Mesothelial cell of epicardium (in vitro differentiated cells): ENCODE data around the gene AHDC1. TPM values are rescaled to one million over a fixed set of nuclear protein-coding genes. Genes with fewer than 3 reads are reported as not detected.

Experiments
- DNase-seq, 2 experiments: peaks; one replicate each; pipeline ENCODE4 v3.0.0; 2021; ENCODE audit warnings: low spot score in 2 of 2; ENCODE audit not compliant: unreplicated experiment in 2 of 2
- H3K27ac Mint-ChIP-seq: 2 replicates; pipeline ENCODE4 v1.8.0; 2021; ENCODE audit warnings: mixed read lengths
- H3K27me3 Mint-ChIP-seq: 2 replicates; pipeline ENCODE4 v1.8.0; 2021; ENCODE audit warnings: low read depth, mixed read lengths
- H3K36me3 Mint-ChIP-seq: 2 replicates; pipeline ENCODE4 v1.8.0; 2021; ENCODE audit warnings: mixed read lengths
- H3K4me1 Mint-ChIP-seq: 2 replicates; pipeline ENCODE4 v1.8.0; 2021; ENCODE audit warnings: mixed read lengths
- H3K4me3 Mint-ChIP-seq: 2 replicates; pipeline ENCODE4 v1.8.0; 2021; ENCODE audit warnings: mild to moderate bottlenecking, moderate library complexity, mixed read lengths
- H3K9me3 Mint-ChIP-seq: 2 replicates; pipeline ENCODE4 v1.8.0; 2021; ENCODE audit warnings: mixed read lengths
- total RNA-seq: library from RNA; stranded (reverse); gene quantifications from 3 replicates; pipeline ENCODE4 v1.2.1, GENCODE V29; 2021
- TF ChIP-seq, protein P1 (sequence below): fragments of 200-600 bp; sonication (generic); IDR thresholded peaks from one replicate; pipeline ENCODE4 v1.5.0; 2021; ENCODE audit warnings: antibody characterized with exemption; ENCODE audit not compliant: unreplicated experiment

AHDC1 gene
- total RNA-seq, 1 donor from 2014 or later, result 73.5 TPM

DNA sequence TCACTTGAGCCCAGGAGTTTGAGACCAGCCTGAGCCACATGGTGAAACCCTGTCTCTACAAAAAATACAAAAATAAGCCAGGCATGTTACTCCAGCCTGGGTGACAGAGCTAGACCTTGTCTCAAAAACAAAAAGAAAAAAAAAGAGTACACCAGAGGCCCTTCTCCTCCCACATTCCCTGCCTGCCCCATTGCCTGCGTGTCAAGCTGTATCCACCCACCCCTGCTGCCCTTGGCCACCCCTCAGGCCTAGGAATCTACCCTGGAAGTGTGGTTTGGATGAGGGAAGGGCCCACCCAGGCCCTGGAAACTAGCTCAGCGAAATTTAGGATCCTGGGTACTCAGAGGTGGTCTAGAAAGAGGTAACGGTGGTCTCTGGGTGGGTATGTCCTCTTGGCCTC lies 88.3 kb downstream of the AHDC1 start:
- Mint-ChIP-seq H3K4me3 (no peak overlapping the region), H3K36me3 (no peaks in the 10 kb centered on the region), H3K27me3 (no peaks in the 10 kb centered on the region), H3K27ac (peak overlapping the region; percentile 47), H3K9me3 (no peaks in the 10 kb centered on the region), H3K4me1 (peaks cover 34% of the 10 kb centered on the region)
- DNase-seq, result no peak
- TF ChIP-seq, protein P1, sequence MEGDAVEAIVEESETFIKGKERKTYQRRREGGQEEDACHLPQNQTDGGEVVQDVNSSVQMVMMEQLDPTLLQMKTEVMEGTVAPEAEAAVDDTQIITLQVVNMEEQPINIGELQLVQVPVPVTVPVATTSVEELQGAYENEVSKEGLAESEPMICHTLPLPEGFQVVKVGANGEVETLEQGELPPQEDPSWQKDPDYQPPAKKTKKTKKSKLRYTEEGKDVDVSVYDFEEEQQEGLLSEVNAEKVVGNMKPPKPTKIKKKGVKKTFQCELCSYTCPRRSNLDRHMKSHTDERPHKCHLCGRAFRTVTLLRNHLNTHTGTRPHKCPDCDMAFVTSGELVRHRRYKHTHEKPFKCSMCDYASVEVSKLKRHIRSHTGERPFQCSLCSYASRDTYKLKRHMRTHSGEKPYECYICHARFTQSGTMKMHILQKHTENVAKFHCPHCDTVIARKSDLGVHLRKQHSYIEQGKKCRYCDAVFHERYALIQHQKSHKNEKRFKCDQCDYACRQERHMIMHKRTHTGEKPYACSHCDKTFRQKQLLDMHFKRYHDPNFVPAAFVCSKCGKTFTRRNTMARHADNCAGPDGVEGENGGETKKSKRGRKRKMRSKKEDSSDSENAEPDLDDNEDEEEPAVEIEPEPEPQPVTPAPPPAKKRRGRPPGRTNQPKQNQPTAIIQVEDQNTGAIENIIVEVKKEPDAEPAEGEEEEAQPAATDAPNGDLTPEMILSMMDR, result no peak

DNA sequence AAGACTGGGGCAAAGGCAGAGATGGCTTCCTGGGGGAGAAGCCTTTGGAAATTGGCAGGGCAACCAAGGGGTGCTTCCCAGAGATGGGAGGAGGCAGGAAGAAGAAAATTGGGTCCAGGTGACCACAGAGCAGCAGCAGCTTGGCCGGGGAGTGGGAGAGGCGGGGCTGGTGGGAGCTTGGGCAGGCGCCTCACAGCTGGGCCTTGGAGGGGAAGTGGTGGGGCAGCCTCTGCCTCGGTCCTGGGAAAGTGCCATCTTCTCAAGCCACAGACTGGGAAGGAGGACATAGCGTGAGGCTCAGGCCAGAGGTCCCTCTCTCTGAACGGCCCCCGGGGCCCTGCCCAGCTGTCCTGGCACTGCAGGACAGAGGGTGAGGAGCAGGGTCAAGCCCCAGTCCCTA lies 90.0 kb downstream of the AHDC1 start:
- Mint-ChIP-seq H3K4me1 (peaks cover 33% of the 10 kb centered on the region), H3K27ac (peak overlapping the region; percentile 56), H3K36me3 (no peaks in the 10 kb centered on the region), H3K27me3 (no peaks in the 10 kb centered on the region), H3K9me3 (no peaks in the 10 kb centered on the region), H3K4me3 (no peak overlapping the region)
- no peak for DNase-seq
- TF ChIP-seq, protein P1, result no peak

DNA sequence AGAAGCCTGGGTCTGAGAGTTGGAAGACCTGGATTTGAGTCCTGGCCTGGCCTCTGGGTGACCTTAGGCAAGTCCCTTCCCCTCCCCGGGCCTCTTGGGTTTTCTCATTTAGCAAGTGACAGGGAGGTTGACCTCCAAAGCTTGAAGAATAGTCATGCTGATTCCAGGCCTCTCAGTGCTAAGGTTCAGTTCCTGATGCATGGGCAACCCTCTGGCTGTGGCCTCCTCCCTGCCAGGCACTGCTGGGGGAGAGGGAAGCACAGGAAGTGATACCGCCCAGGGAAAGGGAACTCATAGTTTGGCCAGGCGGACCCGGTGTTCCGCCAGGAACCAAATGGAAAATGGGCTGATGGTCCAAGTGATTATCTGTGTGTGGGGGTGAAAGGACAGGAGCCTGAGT lies 90.4 kb downstream of the AHDC1 start:
- H3K27me3 Mint-ChIP-seq, result no peaks in the 10 kb centered on the region
- H3K4me1 Mint-ChIP-seq, result peaks cover 30% of the 10 kb centered on the region
- peak overlapping the region; percentile 56 for H3K27ac Mint-ChIP-seq
- no peaks in the 10 kb centered on the region for H3K36me3 Mint-ChIP-seq
- TF ChIP-seq, protein P1, result no peak
- H3K9me3 Mint-ChIP-seq, result no peaks in the 10 kb centered on the region
- no peak overlapping the region for H3K4me3 Mint-ChIP-seq
- no peak for DNase-seq

DNA sequence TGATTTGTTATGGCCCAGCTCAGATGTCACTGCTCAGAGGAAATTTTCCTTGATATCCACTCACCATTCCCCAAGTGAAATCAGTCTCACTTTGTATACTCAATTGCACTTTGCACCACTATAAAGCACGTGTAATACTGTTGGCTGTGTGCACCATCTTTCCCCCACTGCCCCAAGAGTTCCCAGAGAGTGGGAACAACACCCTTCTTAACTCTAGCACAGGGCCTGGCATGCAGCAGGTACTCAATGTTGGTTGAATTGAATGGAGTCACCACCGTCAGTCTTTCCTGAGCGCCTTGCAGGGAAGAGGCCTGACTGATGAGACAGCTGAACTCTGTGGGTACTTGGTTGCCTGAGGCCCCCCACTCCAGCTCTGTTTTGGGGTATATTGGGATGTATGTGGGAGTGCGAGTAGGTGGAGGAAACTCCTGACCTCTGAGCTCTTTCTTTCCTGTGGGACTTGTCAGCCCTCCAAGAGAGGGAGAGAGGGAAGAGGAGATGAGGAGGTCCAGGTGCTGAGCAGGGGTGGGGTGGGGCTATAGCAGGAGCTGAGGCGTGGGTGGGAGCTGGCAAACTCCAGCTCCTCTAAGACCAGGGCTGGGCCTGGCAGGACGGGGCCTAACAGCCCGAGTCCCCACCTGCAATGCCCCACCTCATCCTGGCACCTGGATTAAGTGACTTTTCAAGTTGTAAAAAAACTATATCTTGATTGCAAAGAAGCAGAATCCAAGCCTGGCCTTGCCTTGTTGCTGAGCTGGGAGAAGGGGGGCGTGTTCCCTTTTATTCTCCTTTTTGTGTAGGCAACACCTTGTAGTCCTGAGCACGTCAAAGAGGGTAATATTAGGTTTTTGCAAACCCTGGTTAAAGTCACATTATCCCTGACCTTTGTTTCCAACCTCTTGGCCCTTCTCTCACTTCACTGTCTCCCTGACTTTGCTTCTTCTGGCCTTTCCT lies 94.5 kb downstream of the AHDC1 start:
- H3K4me3 Mint-ChIP-seq, result no peak overlapping the region
- H3K4me1 Mint-ChIP-seq, result peaks cover 33% of the 10 kb centered on the region
- no peak for DNase-seq
- H3K27ac Mint-ChIP-seq, result peak overlapping the region; percentile 69
- TF ChIP-seq, protein P1, result no peak
- H3K36me3 Mint-ChIP-seq, result no peaks in the 10 kb centered on the region
- no peaks in the 10 kb centered on the region for H3K9me3 Mint-ChIP-seq
- no peaks in the 10 kb centered on the region for H3K27me3 Mint-ChIP-seq

DNA sequence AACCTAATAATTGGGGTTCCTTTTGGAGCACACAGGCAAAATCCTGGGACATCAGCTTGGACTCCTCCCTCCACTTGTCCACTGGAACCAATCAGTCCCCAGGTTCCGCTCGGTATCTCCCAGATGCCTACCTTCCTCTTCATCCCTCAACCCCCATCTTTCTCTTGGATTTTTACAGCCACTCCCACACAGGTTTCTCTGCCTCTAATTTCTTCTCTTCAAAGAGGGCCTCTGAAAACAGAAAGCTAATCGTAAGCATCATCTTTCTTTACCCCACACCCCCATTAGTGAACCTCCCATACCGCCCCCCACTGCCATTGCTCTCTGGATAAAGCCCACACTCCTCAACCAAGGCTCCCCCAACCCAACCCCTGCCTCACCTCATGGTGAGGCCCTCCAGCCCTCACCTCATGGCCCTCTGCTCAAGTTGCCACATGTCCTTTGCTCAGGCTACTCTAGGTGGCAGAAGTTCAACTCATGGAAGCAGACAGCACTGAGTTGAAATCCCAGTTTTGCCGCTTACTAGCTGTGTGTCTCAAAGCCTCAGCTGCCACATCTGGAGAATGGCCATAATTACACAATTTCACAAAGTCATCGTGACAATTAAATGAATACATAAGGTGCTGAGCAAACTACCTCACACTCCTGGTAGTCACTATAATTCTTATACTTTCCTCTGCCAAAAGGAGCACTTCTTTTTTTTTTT lies 95.8 kb downstream of the AHDC1 start:
- H3K27ac Mint-ChIP-seq, result peak overlapping the region; percentile 81
- TF ChIP-seq, protein P1, result no peak
- no peak for DNase-seq
- H3K4me3 Mint-ChIP-seq, result no peak overlapping the region
- no peaks in the 10 kb centered on the region for H3K27me3 Mint-ChIP-seq
- peaks cover 38% of the 10 kb centered on the region for H3K4me1 Mint-ChIP-seq
- H3K9me3 Mint-ChIP-seq, result no peaks in the 10 kb centered on the region
- no peaks in the 10 kb centered on the region for H3K36me3 Mint-ChIP-seq
